ENCODE measurements around the gene RABGGTA. TPM values are rescaled to one million over a fixed set of nuclear protein-coding genes. Genes with fewer than 3 reads are reported as not detected.
A peak's percentile ranks its signal among the peaks of the same experiment; 100 is the strongest.

RABGGTA gene
- total and polyA plus RNA-seq, 12 donors, result 17.4 to 37.9 (median 21.1) TPM

DNA sequence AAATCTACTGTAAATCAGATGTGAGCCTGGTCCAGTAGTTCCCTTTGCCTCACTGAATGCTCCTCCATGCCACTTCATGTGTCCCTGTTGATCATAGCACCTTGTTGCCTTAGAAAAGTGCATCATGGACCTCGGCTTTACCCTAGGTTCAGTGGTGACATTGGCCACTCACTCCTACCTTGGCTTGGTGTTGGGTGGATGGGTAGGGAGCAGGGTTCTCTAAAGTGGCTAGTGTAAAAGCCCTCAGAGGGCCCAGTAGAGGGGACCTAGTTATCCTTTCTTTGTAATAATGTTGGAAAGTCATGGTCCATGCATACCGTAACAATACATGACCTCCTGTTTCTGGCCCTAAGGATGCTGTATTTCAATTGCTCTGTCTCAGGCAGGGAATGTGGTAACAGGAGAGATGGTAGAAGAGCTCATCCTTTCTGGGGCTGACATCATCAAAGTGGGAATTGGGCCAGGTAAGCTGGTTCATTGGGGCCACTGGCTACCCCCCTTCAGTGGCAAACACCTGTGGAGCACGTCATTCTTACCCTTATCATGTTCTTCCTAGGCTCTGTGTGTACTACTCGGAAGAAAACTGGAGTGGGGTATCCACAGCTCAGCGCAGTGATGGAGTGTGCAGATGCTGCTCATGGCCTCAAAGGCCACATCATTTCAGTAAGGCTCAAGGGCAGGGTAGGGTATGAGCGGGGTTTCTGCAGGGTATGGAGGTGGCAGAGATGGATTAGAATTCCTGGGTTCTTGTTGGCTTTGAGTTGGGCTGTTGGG, 34.5 kb downstream of the RABGGTA start:
- Histone ChIP-seq H3K9me3 (no peaks in the 10 kb centered on the region), H3K4me3 (no peak overlapping the region), H3K36me3 (peaks cover 0 to 76% (median 48%) of the 10 kb centered on the region in 9 donors), H3K27me3 (no peaks in the 10 kb centered on the region), H3K4me1 (peaks cover 18 to 80% (median 61%) of the 10 kb centered on the region in 9 donors), H3K27ac (peak overlapping the region in 1 of 10 donors; percentile 10)
- DNase-seq (no peak), ATAC-seq (no peak)
- intact Hi-C loops (cut with DNase I), result loop anchor here in 1 of 10 donors (10.0 kb wide), 1 partner anchor 198 kb away; no protein-coding TSS in a partner anchor
- WGBS, 2 donors, result 94 to 95% methylated on average over 6 of the region's 6 CpGs
- TF ChIP-seq, protein P1, sequence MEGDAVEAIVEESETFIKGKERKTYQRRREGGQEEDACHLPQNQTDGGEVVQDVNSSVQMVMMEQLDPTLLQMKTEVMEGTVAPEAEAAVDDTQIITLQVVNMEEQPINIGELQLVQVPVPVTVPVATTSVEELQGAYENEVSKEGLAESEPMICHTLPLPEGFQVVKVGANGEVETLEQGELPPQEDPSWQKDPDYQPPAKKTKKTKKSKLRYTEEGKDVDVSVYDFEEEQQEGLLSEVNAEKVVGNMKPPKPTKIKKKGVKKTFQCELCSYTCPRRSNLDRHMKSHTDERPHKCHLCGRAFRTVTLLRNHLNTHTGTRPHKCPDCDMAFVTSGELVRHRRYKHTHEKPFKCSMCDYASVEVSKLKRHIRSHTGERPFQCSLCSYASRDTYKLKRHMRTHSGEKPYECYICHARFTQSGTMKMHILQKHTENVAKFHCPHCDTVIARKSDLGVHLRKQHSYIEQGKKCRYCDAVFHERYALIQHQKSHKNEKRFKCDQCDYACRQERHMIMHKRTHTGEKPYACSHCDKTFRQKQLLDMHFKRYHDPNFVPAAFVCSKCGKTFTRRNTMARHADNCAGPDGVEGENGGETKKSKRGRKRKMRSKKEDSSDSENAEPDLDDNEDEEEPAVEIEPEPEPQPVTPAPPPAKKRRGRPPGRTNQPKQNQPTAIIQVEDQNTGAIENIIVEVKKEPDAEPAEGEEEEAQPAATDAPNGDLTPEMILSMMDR (IDR thresholded peaks at IDR 0.05), result no peak

DNA sequence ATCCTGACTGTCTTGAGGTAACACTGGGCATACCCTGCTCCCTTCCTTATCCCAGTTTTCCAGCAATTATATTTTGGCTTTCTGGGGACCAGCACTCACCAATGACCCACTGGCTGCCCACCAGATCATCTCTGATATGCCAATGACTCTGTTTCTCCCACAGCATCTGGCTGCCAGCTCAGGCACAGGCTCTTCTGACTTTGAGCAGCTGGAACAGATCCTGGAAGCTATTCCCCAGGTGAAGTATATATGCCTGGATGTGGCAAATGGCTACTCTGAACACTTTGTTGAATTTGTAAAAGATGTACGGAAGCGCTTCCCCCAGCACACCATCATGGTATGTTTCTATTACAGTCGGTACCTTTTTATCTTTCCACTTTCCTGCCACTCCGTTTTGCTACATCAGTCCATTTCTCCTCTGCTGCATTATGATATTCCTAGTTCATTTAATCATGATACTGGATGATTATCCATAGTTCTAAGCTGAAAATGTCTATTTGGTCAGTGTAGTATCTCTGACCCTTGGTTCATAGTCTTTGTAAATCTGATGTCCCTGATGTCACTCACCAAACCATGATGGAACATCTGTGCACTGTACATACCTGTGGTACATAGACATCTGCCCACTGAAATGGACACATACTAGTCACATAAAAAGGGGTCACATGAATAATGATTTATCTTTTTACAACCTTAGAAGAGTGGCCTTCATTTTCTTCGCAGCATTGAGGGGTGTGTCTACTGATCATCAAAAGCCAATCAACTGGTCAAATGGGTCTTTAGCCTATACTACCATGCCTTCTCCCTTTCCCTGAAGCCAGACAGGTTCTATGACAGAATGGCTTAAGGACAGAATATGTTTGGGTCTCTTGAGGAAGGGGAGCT, 35.4 kb downstream of the RABGGTA start:
- WGBS, 2 donors, result 94 to 95% methylated on average over 5 of the region's 5 CpGs
- no peak overlapping the region for H3K4me3 ChIP-seq

DNA sequence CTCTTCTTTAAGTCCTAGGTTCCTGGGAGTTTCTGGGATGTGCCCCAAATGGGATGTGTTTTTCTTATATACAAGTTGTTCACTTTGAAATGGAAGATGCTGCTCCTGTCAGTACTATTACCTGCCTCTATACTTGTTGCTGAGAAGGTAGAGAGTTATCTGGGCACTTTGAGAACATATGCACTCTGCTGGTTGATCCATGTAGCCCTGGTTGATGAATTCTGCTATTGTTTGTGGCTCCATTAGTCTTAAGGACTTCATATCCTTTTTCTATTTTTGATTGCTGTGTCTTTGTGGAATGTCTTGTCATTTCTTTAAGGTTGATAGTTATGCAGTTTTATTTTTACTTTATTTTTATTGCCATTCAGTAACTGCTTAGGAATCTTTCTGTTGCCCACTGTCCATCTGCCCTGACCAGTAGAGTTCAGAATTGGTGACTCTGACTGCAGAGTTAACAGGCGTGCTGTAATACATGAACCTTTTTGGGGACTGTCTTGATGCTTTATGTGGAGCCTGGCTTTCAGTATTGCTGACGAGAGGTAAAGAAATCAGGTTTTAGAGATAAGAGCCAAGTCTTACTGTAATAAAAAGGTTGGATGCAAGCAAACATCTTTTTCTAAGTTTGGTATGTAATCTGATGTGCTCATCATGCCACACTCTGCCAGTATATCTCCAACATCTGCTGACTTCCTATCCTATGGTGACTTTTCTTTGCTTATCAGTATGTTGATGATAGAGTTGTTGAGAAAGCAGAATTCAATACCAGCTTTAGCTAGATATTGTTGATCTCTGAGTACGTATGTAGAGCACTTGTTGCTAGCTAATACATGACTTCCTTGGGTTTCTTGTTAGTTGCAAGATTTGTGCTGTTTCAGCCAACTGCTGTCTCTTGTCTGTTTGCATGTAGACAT, 37.0 kb downstream of the RABGGTA start:
- 88 to 93% methylated on average over 3 of the region's 3 CpGs for WGBS, 2 donors
- no peak for ATAC-seq
- no peaks in the 10 kb centered on the region for H3K9me3 ChIP-seq
- H3K4me1 ChIP-seq, result peaks cover 18 to 69% (median 48%) of the 10 kb centered on the region in 9 donors
- H3K27me3 ChIP-seq, result no peaks in the 10 kb centered on the region
- peak overlapping the region in 1 of 10 donors; percentile 95 for H3K4me3 ChIP-seq
- peak overlapping the region in 4 of 10 donors; percentile 4 to 97 (median 62) for H3K27ac ChIP-seq
- intact Hi-C loops (cut with DNase I), result loop anchor here in 1 of 10 donors (10.0 kb wide), 1 partner anchor 200 kb away; no protein-coding TSS in a partner anchor
- peaks cover 0 to 54% (median 36%) of the 10 kb centered on the region in 9 donors for H3K36me3 ChIP-seq
- TF ChIP-seq, protein P1 (IDR thresholded peaks at IDR 0.05), result no peak
- no peak for DNase-seq

More for the DNA sequence above, 35.4 kb downstream of the RABGGTA start:
- Histone ChIP-seq H3K27me3 (no peaks in the 10 kb centered on the region), H3K27ac (no peak overlapping the region), H3K36me3 (peaks cover 0 to 71% (median 48%) of the 10 kb centered on the region in 9 donors), H3K9me3 (no peaks in the 10 kb centered on the region), H3K4me1 (peaks cover 14 to 80% (median 60%) of the 10 kb centered on the region in 9 donors)
- DNase-seq (no peak), ATAC-seq (no peak)
- TF ChIP-seq, protein P1 (IDR thresholded peaks at IDR 0.05), result no peak
- intact Hi-C loops (cut with DNase I), result loop anchor here in 1 of 10 donors (10.0 kb wide), 1 partner anchor 199 kb away; no protein-coding TSS in a partner anchor
